ENCODE data around the gene TRAM2.

Gene TRAM2

GRCh38 chr6:52454556-52454955 lies 122.3 kb downstream of the TRAM2 start:
- DNase-seq (ENCODE audit: low read depth), result no peak
- no peak overlapping the region for H3K4me3 ChIP-seq (ENCODE audit: low read length)
- no peak for TF ChIP-seq CTCF (conservative IDR thresholded peaks at IDR 0.05; ENCODE audit: low read length)
